HEK293 (cell line): ENCODE results near the gene KCNMA1.

Experiments used
- MYNN ChIP-seq: fragments of 450-650 bp; formaldehyde crosslinking; IDR thresholded peaks from 2 replicates; pipeline ENCODE4 v1.5.1; 2016; ENCODE audit warnings: missing biosample characterization, missing genetic modification characterization, borderline replicate concordance
- ZNF155 ChIP-seq: fragments of 450-650 bp; formaldehyde crosslinking; IDR thresholded peaks from 2 replicates; pipeline ENCODE4 v1.5.1; 2016; ENCODE audit warnings: missing biosample characterization, missing genetic modification characterization
- ZNF654 ChIP-seq: fragments of 450-650 bp; formaldehyde crosslinking; IDR thresholded peaks from 2 replicates; pipeline ENCODE4 v1.5.1; 2016; ENCODE audit warnings: low read depth, missing biosample characterization, missing genetic modification characterization
- TF ChIP-seq, protein P1 (sequence below): fragments of 450-650 bp; formaldehyde crosslinking; IDR thresholded peaks from 2 replicates; pipeline ENCODE4 v1.5.1; 2016; ENCODE audit warnings: missing biosample characterization, missing genetic modification characterization

DNA sequence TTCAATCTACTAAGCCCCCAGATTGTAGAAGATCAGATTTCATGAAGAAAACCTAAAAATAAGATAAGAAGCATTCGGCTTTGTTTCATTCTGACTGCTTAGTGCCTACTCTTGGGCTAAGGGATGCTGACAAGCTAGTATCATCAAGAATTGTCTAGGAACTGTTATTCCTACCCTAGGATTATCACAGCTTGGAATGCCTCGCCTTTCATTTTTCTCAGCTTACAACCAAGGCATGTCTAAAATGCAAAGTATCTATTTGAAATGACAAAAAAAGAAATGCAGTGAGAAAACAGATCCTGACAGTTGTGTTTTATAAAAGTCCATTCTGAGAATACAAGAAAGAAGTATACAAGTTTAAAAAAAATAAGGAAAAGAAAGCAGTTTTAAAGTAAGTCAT, 441.0 kb downstream of the KCNMA1 start:
- TF ChIP-seq MYNN (no peak), ZNF155 (tag by site-specific recombination) (no peak), ZNF654 (no peak)
- TF ChIP-seq, protein P1, sequence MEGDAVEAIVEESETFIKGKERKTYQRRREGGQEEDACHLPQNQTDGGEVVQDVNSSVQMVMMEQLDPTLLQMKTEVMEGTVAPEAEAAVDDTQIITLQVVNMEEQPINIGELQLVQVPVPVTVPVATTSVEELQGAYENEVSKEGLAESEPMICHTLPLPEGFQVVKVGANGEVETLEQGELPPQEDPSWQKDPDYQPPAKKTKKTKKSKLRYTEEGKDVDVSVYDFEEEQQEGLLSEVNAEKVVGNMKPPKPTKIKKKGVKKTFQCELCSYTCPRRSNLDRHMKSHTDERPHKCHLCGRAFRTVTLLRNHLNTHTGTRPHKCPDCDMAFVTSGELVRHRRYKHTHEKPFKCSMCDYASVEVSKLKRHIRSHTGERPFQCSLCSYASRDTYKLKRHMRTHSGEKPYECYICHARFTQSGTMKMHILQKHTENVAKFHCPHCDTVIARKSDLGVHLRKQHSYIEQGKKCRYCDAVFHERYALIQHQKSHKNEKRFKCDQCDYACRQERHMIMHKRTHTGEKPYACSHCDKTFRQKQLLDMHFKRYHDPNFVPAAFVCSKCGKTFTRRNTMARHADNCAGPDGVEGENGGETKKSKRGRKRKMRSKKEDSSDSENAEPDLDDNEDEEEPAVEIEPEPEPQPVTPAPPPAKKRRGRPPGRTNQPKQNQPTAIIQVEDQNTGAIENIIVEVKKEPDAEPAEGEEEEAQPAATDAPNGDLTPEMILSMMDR (tag by site-specific recombination) = no peak
